Transverse colon (tissue), 4 donors: ENCODE results near the gene MBD3L5.

ENCODE experiments used
- CTCF ChIP-seq, 5 experiments: fragments of 200-600 bp in 3 of 5; fragments of 450-650 bp in 2 of 5; sonication (generic) in 3 of 5; IDR thresholded peaks; 1 replicate in 2 of 5; 2 replicates in 3 of 5; pipeline ENCODE4 v1.5.1; 2016 to 2017; ENCODE audit warnings: antibody characterized with exemption in 5 of 5, inconsistent platforms in 3 of 5, mild to moderate bottlenecking in 2 of 5, moderate library complexity in 1 of 5
- EP300 ChIP-seq: sonication (generic); formaldehyde crosslinking; IDR thresholded peaks from one replicate; pipeline ENCODE4 v1.6.1; 2017; ENCODE audit warnings: antibody characterized with exemption, low read depth
- POLR2A ChIP-seq: fragments of 450-650 bp; IDR thresholded peaks from one replicate; pipeline ENCODE4 v1.6.1; 2016; ENCODE audit warnings: antibody characterized with exemption, mild to moderate bottlenecking, moderate library complexity
- POLR2AphosphoS5 ChIP-seq, 3 donors: sonication (generic); formaldehyde crosslinking; IDR thresholded peaks; one replicate each; pipeline ENCODE4 v1.6.1; 2016; ENCODE audit warnings: antibody characterized with exemption in 3 of 3

GRCh38 chr19:7000333-7000732 lies 30.0 kb upstream of the MBD3L5 start:
- TF ChIP-seq EP300: no peak
- no peak for TF ChIP-seq CTCF (IDR thresholded peaks at IDR 0.05)
- no peak for TF ChIP-seq POLR2A
- no peak for TF ChIP-seq POLR2AphosphoS5 (IDR thresholded peaks at IDR 0.05)
